OCI-LY1 (cell line): ENCODE data around the gene NCKAP5L.

ENCODE experiments used
- H2AFZ ChIP-seq: fragments of 200-600 bp; sonication (generic), shearing (Covaris generic); 2 replicates; pipeline ENCODE4 v1.6.0; 2014; ENCODE audit warnings: antibody characterized with exemption, mild to moderate bottlenecking, low read length
- H3F3A ChIP-seq: fragments of 200-600 bp; sonication (generic), shearing (Covaris generic); 2 replicates; pipeline ENCODE4 v1.6.0; 2014; ENCODE audit warnings: mild to moderate bottlenecking, antibody characterized with exemption, low read length, moderate library complexity; ENCODE audit not compliant: insufficient read depth
- H3K27ac ChIP-seq: fragments of 200-600 bp; sonication (generic); 2 replicates; pipeline ENCODE4 v1.5.1; 2014; ENCODE audit warnings: low read length, mixed run types, mild to moderate bottlenecking, low read depth; ENCODE audit not compliant: poor library complexity, severe bottlenecking
- H3K27me3 ChIP-seq: fragments of 200-600 bp; sonication (generic); 2 replicates; pipeline ENCODE4 v1.6.0; 2014; ENCODE audit warnings: antibody characterized with exemption, mild to moderate bottlenecking, low read length, moderate library complexity; ENCODE audit not compliant: insufficient read depth
- H3K36me3 ChIP-seq: fragments of 200-600 bp; sonication (generic); 2 replicates; pipeline ENCODE4 v1.6.1; 2014; ENCODE audit warnings: mild to moderate bottlenecking, antibody characterized with exemption, low read length, moderate library complexity, mixed read lengths; ENCODE audit not compliant: insufficient read depth
- H3K4me1 ChIP-seq: fragments of 200-600 bp; sonication (generic); 2 replicates; pipeline ENCODE4 v1.5.1; 2014; ENCODE audit warnings: mild to moderate bottlenecking, low read length, moderate library complexity; ENCODE audit not compliant: insufficient read depth, severe bottlenecking
- H3K4me2 ChIP-seq: fragments of 200-600 bp; sonication (generic), shearing (Covaris generic); 2 replicates; pipeline ENCODE4 v1.6.1; 2014; ENCODE audit warnings: low read length
- H3K4me3 ChIP-seq: fragments of 200-600 bp; sonication (generic); 2 replicates; pipeline ENCODE4 v1.5.1; 2014; ENCODE audit warnings: low read length, low read depth, mild to moderate bottlenecking, mixed read lengths; ENCODE audit not compliant: poor library complexity, severe bottlenecking
- H3K79me2 ChIP-seq: fragments of 200-600 bp; shearing (Covaris generic); 2 replicates; pipeline ENCODE4 v1.6.1; 2016; ENCODE audit warnings: mixed run types, low read length, mixed read lengths; ENCODE audit not compliant: insufficient read depth
- H3K9ac ChIP-seq: fragments of 200-600 bp; sonication (generic), shearing (Covaris generic); 2 replicates; pipeline ENCODE4 v1.6.1; 2014; ENCODE audit warnings: mild to moderate bottlenecking, low read length, mixed read lengths
- H3K9me2 ChIP-seq: fragments of 200-600 bp; sonication (generic), shearing (Covaris generic); 2 replicates; pipeline ENCODE4 v1.6.1; 2014; ENCODE audit warnings: low read depth, mild to moderate bottlenecking, low read length, mixed read lengths
- H3K9me3 ChIP-seq: fragments of 200-600 bp; shearing (Covaris generic); 2 replicates; pipeline ENCODE4 v1.6.1; 2014; ENCODE audit warnings: low read length, mixed read lengths
- H4K20me1 ChIP-seq: fragments of 200-600 bp; sonication (generic), shearing (Covaris generic); 2 replicates; pipeline ENCODE4 v1.6.0; 2016; ENCODE audit warnings: mild to moderate bottlenecking, low read length; ENCODE audit not compliant: insufficient read depth
- EZH2 ChIP-seq: fragments of 200-600 bp; sonication (generic), shearing (Covaris generic); IDR thresholded peaks from 2 replicates; pipeline ENCODE4 v1.8.0; 2017; ENCODE audit warnings: borderline replicate concordance, mixed run types, mild to moderate bottlenecking, antibody characterized with exemption, low read length, moderate library complexity, mixed read lengths
- TF ChIP-seq, protein P1 (sequence below): fragments of 200-600 bp; sonication (generic), shearing (Covaris generic); IDR thresholded peaks from 2 replicates; pipeline ENCODE4 v1.5.1; 2017; ENCODE audit warnings: mild to moderate bottlenecking, antibody characterized with exemption, low read length, moderate library complexity, mixed read lengths

The NCKAP5L gene

DNA sequence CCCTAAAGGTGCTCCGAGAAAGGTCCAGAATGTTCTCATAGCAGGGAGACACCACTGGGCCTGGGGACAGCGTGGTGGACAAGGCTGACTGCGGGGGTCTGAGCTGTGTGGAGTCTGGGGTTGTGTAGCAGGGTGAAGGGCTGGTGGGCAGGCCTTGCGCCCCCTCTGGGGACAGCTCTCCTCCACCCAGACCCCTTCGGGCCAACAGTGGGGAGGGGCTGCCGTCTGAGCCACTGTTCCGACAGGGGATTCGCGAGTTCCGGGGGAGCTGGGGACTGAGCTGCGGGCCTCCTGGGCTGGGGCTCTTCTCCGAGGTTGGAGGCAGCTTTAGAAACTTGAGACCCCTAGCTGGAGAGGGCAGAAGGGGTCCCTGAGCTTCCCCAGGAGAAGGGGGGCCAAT, 32.1 kb downstream of the NCKAP5L start:
- no peaks in the 10 kb centered on the region for H3K79me2 ChIP-seq
- H3K27ac ChIP-seq, result no peak overlapping the region
- H3K9me2 ChIP-seq, result no peaks in the 10 kb centered on the region
- no peak overlapping the region for H3K4me3 ChIP-seq
- H3K27me3 ChIP-seq, result no peaks in the 10 kb centered on the region
- H3K4me2 ChIP-seq, result no peak overlapping the region
- H3K9me3 ChIP-seq, result no peaks in the 10 kb centered on the region
- no peaks in the 10 kb centered on the region for H3F3A ChIP-seq
- no peaks in the 10 kb centered on the region for H3K4me1 ChIP-seq
- H2AFZ ChIP-seq, result no peak overlapping the region
- H3K9ac ChIP-seq, result no peak overlapping the region
- peaks cover 5% of the 10 kb centered on the region; the same call in 1 of the 2 replicates for H3K36me3 ChIP-seq
- no peak for TF ChIP-seq EZH2
- TF ChIP-seq, protein P1, sequence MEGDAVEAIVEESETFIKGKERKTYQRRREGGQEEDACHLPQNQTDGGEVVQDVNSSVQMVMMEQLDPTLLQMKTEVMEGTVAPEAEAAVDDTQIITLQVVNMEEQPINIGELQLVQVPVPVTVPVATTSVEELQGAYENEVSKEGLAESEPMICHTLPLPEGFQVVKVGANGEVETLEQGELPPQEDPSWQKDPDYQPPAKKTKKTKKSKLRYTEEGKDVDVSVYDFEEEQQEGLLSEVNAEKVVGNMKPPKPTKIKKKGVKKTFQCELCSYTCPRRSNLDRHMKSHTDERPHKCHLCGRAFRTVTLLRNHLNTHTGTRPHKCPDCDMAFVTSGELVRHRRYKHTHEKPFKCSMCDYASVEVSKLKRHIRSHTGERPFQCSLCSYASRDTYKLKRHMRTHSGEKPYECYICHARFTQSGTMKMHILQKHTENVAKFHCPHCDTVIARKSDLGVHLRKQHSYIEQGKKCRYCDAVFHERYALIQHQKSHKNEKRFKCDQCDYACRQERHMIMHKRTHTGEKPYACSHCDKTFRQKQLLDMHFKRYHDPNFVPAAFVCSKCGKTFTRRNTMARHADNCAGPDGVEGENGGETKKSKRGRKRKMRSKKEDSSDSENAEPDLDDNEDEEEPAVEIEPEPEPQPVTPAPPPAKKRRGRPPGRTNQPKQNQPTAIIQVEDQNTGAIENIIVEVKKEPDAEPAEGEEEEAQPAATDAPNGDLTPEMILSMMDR, result no peak
- no peaks in the 10 kb centered on the region for H4K20me1 ChIP-seq

DNA sequence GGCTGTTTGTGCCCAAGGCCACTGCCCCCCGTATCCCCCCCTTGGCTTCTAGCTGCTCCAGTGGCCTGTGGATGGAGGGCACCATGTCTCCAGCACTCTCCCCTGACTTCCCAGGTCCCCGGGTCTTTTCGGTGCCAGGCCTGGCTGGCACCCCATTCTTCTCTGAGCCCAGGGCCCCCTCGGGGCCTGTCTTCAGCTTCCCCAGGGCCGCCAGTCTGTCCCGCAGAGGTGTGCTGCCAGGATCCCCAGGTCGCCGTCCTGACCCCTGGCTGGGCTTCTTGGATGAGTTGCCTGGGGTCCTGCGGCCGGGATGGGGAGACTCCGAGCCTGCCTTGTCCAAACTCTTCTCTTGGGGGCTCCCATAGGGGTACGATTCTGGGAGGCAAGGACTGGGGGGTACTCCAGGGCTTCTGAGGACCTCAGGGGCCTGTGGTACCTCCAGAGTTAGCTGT, 32.5 kb downstream of the NCKAP5L start:
- Histone ChIP-seq H3K4me2 (no peak overlapping the region), H3F3A (no peaks in the 10 kb centered on the region), H3K36me3 (peaks cover 5% of the 10 kb centered on the region; the same call in 1 of the 2 replicates), H3K9ac (no peak overlapping the region), H3K4me3 (no peak overlapping the region), H3K27me3 (no peaks in the 10 kb centered on the region), H3K9me3 (no peaks in the 10 kb centered on the region), H3K27ac (no peak overlapping the region), H3K79me2 (no peaks in the 10 kb centered on the region), H3K9me2 (no peaks in the 10 kb centered on the region), H2AFZ (no peak overlapping the region), H4K20me1 (no peaks in the 10 kb centered on the region), H3K4me1 (no peaks in the 10 kb centered on the region)
- TF ChIP-seq, protein P1, result no peak
- no peak for TF ChIP-seq EZH2

- no peaks in the 10 kb centered on the region for H3K4me1 ChIP-seq
- no peaks in the 10 kb centered on the region for H3F3A ChIP-seq
- H3K4me3 ChIP-seq, result no peak overlapping the region
- H3K27ac ChIP-seq, result no peak overlapping the region
- H2AFZ ChIP-seq, result no peak overlapping the region
- no peak overlapping the region for H3K9ac ChIP-seq
- H3K9me2 ChIP-seq, result no peaks in the 10 kb centered on the region
- H3K36me3 ChIP-seq, result peaks cover 5% of the 10 kb centered on the region; the same call in 1 of the 2 replicates
- H4K20me1 ChIP-seq, result no peaks in the 10 kb centered on the region
- H3K9me3 ChIP-seq, result no peaks in the 10 kb centered on the region
- H3K27me3 ChIP-seq, result no peaks in the 10 kb centered on the region
- no peak overlapping the region for H3K4me2 ChIP-seq
- H3K79me2 ChIP-seq, result no peaks in the 10 kb centered on the region
- no peak for TF ChIP-seq EZH2
- TF ChIP-seq, protein P1, result no peak
Observed at GRCh38 chr12:49794811-49795653, 33.2 kb downstream of the NCKAP5L start.
